ENCODE data around the gene RALGAPA2. TPM values are rescaled to one million over a fixed set of nuclear protein-coding genes. Genes with fewer than 3 reads are reported as not detected.

The RALGAPA2 gene
- total RNA-seq, 4 donors from 2014 or later: 25.9 to 48.9 (median 38.6) TPM

GRCh38 chr20:20353576-20353975 lies 358.9 kb downstream of the RALGAPA2 start:
- H3K4me1 ChIP-seq: no peaks in the 10 kb centered on the region
- H3K9me3 ChIP-seq: no peaks in the 10 kb centered on the region
- no peak for TF ChIP-seq CTCF (IDR thresholded peaks at IDR 0.05)
- TF ChIP-seq POLR2A (IDR thresholded peaks at IDR 0.05): no peak
- intact Hi-C loops (cut with DNase I; ENCODE audit: low total_unique reads): no loop called here
- no peak for DNase-seq
- no peaks in the 10 kb centered on the region for H3K36me3 ChIP-seq
- no peak overlapping the region for H3K4me3 ChIP-seq
- H3K27ac ChIP-seq: no peak overlapping the region
- no peaks in the 10 kb centered on the region for H3K27me3 ChIP-seq

GRCh38 chr20:20344476-20344875 lies 368.0 kb downstream of the RALGAPA2 start:
- no peak overlapping the region for H3K4me3 ChIP-seq
- H3K27me3 ChIP-seq: no peaks in the 10 kb centered on the region
- intact Hi-C loops (cut with DNase I; ENCODE audit: low total_unique reads): no loop called here
- no peaks in the 10 kb centered on the region for H3K9me3 ChIP-seq
- no peak for TF ChIP-seq POLR2A (IDR thresholded peaks at IDR 0.05)
- no peak overlapping the region for H3K27ac ChIP-seq
- no peak for DNase-seq
- H3K36me3 ChIP-seq: no peaks in the 10 kb centered on the region
- no peaks in the 10 kb centered on the region for H3K4me1 ChIP-seq

- H3K9me3 ChIP-seq: no peaks in the 10 kb centered on the region
- no peaks in the 10 kb centered on the region for H3K4me1 ChIP-seq
- H3K4me3 ChIP-seq: no peak overlapping the region
- H3K27me3 ChIP-seq: no peaks in the 10 kb centered on the region
- TF ChIP-seq POLR2A (IDR thresholded peaks at IDR 0.05): no peak
- TF ChIP-seq CTCF (IDR thresholded peaks at IDR 0.05): no peak
- H3K36me3 ChIP-seq: no peaks in the 10 kb centered on the region
- intact Hi-C loops (cut with DNase I; ENCODE audit: low total_unique reads): no loop called here
- no peak overlapping the region for H3K27ac ChIP-seq
- DNase-seq: no peak
Observed at GRCh38 chr20:20343932-20344331, 368.5 kb downstream of the RALGAPA2 start.

Small RNA genes lying within 50 kb of the gene (small RNA-seq; reads per million reads assigned to genes)
- gene EIF4E2P1 (not detected), gene RN7SL607P (not detected)
